Kidney (tissue), 14 donors: ENCODE data around the gene FRMD4A. TPM values are rescaled to one million over a fixed set of nuclear protein-coding genes. Genes with fewer than 3 reads are reported as not detected.

Experiments
- DNase-seq, 5 donors: peaks; one replicate each; pipeline ENCODE4 v3.0.0-alpha.2; 2013 to 2020
- FAIRE-seq: peaks from 2 replicates; lab custom pipeline; 2012; peaks lifted over from hg19 to GRCh38; lab: Jason Lieb, UNC
- H3K27ac ChIP-seq, 2 donors: one replicate each; pipeline ENCODE4 v1.7.0; 2013; ENCODE audit warnings: low read depth in 2 of 2, low read length in 2 of 2, inconsistent platforms in 1 of 2
- H3K27me3 ChIP-seq: one replicate; pipeline ENCODE4 v1.7.1; 2013; ENCODE audit warnings: low read length, inconsistent platforms; ENCODE audit not compliant: control insufficient read depth, insufficient read depth
- H3K36me3 ChIP-seq, 3 donors: one replicate each; pipeline versions ENCODE4 v1.7.0 to v1.7.1; 2013; ENCODE audit warnings: low read length in 3 of 3, control low read depth in 1 of 3, inconsistent platforms in 1 of 3; ENCODE audit not compliant: insufficient read depth in 3 of 3, control insufficient read depth in 2 of 3
- H3K4me1 ChIP-seq, 3 donors: one replicate each; pipeline versions ENCODE4 v1.7.0 to v1.7.1; 2013; ENCODE audit warnings: low read length in 3 of 3, inconsistent platforms in 1 of 3, low read depth in 1 of 3; ENCODE audit not compliant: control insufficient read depth in 2 of 3, insufficient read depth in 2 of 3
- H3K4me3 ChIP-seq, 3 donors: one replicate each; pipeline versions ENCODE4 v1.7.0 to v1.8.1; 2013; ENCODE audit warnings: low read length in 3 of 3, control low read depth in 1 of 3, inconsistent platforms in 1 of 3
- H3K9ac ChIP-seq, 3 donors: one replicate each; pipeline versions ENCODE4 v1.7.0 to v1.7.1; 2013; ENCODE audit warnings: low read length in 3 of 3, control low read depth in 1 of 3, inconsistent platforms in 1 of 3
- H3K9me3 ChIP-seq, 3 donors: one replicate each; pipeline versions ENCODE4 v1.7.0 to v1.7.1; 2013; ENCODE audit warnings: low read length in 3 of 3, control low read depth in 1 of 3, inconsistent platforms in 1 of 3; ENCODE audit not compliant: control insufficient read depth in 2 of 3, insufficient read depth in 1 of 3
- CTCF ChIP-seq: IDR thresholded peaks from 3 replicates; pipeline ENCODE4 v1.5.1; 2012; ENCODE audit warnings: mild to moderate bottlenecking, moderate library complexity, borderline replicate concordance; ENCODE audit not compliant: insufficient read depth; ENCODE audit errors: extremely low read depth
- intact Hi-C: fragments of 100-400 bp; cut with DNase I; formaldehyde crosslinking; loops from one replicate; pipeline ENCODE4 v1.11.1; 2022
- polyA plus RNA-seq: library from polyadenylated mRNA; stranded (reverse); fragments of 350-450 nt; fragmentation: Illumina TruSeq; extraction: RNeasy Lipid Tissue Mini Kit (QIAGEN cat#74804); gene quantifications from one replicate; pipeline ENCODE4 v1.2.3, GENCODE V29; 2014; ENCODE audit warnings: low read depth, low replicate concordance; ENCODE audit not compliant: insufficient read depth
- total RNA-seq: library from RNA; stranded (reverse); fragmentation: NEBNext Ultra II Directional; extraction: Animal tissue kit (Norgen Biotek cat#: 25700); gene quantifications from one replicate; pipeline ENCODE4 v1.2.1, GENCODE V29; 2021
- donor health status: control.
- donor health status: control.
- donor health status: control.
- donor health status: control.
- donor health status: control.
- donor health status: DM: yes; HTN: yes; CAD: no.
- donor health status: Normal renal cell carcinoma (clear cell type).

FRMD4A gene
- total and polyA plus RNA-seq, 2 donors from 2014 or later: 16.0 to 68.2 TPM

- FAIRE-seq (no peak), DNase-seq (no peak)
- Histone ChIP-seq H3K4me1 (peaks cover 0 to 2% (median 0%) of the 10 kb centered on the region in 3 donors), H3K27ac (no peak overlapping the region), H3K27me3 (no peaks in the 10 kb centered on the region), H3K4me3 (no peak overlapping the region), H3K9me3 (no peaks in the 10 kb centered on the region), H3K36me3 (no peaks in the 10 kb centered on the region), H3K9ac (no peak overlapping the region)
- intact Hi-C loops: no loop called here
- no peak for TF ChIP-seq CTCF
Measured at GRCh38 chr10:14162061-14162460, 168.7 kb downstream of the FRMD4A start.

GRCh38 chr10:14160299-14160698 is 170.4 kb downstream of the FRMD4A start:
- no peak overlapping the region for H3K4me3 ChIP-seq
- intact Hi-C loops: no loop called here
- no peak overlapping the region for H3K9ac ChIP-seq
- H3K36me3 ChIP-seq: no peaks in the 10 kb centered on the region
- FAIRE-seq (no peak), DNase-seq (no peak)
- no peak overlapping the region for H3K27ac ChIP-seq
- peaks cover 0 to 4% (median 0%) of the 10 kb centered on the region in 3 donors for H3K9me3 ChIP-seq
- H3K27me3 ChIP-seq: no peaks in the 10 kb centered on the region
- peaks cover 0 to 2% (median 0%) of the 10 kb centered on the region in 3 donors for H3K4me1 ChIP-seq
- TF ChIP-seq CTCF: no peak

DNA sequence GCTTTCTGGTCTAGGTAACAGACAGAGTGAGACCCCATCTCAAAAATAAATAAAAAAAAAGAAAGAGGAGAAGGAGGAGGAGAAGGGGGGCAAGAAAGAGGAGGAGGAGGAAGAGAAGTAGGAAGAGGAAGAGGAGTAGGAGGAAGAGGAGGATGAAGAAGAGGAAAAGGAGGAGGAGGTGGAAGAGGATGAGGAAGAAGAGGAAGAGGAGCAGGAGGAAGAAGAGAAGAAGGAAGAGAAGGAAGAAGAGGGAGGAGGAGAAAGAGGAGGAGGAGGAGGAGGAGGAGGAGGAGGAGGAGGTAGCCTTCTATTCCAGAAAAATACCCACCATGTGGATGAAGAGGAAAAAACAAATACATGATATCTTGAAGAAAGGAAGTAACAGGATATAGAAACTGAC is 172.1 kb downstream of the FRMD4A start:
- intact Hi-C loops: no loop called here
- peaks cover 0 to 4% (median 0%) of the 10 kb centered on the region in 3 donors for H3K9me3 ChIP-seq
- H3K9ac ChIP-seq: no peak overlapping the region
- H3K27me3 ChIP-seq: no peaks in the 10 kb centered on the region
- H3K27ac ChIP-seq: no peak overlapping the region
- DNase-seq (no peak), FAIRE-seq (no peak)
- no peaks in the 10 kb centered on the region for H3K36me3 ChIP-seq
- H3K4me3 ChIP-seq: no peak overlapping the region
- TF ChIP-seq CTCF: no peak
- peaks cover 0 to 2% (median 0%) of the 10 kb centered on the region in 3 donors for H3K4me1 ChIP-seq

DNA sequence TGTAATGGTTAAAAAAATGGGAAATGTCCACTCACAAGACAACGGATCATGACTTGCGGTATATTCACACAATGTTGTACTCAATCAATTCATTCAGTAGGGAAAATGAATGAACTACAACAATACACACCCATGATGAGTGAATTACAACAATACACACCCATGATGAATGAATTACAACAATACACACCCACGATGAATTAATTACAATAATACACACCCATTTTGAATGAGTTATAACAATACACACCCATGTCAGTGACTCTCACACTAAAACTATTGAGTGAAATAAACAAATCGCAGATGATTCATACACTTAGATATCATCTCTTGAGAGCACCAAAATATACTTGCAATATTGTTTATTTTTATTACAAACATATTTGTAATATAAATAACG is 174.6 kb downstream of the FRMD4A start:
- intact Hi-C loops: no loop called here
- no peak for FAIRE-seq

More for the DNA sequence above, 174.6 kb downstream of the FRMD4A start:
- Histone ChIP-seq H3K27ac (no peak overlapping the region), H3K36me3 (no peaks in the 10 kb centered on the region), H3K9ac (no peak overlapping the region), H3K9me3 (peaks cover 0 to 4% (median 0%) of the 10 kb centered on the region in 3 donors), H3K27me3 (no peaks in the 10 kb centered on the region), H3K4me3 (no peak overlapping the region), H3K4me1 (no peaks in the 10 kb centered on the region)
- no peak for TF ChIP-seq CTCF
- DNase-seq: no peak
